ENCODE measurements around the gene NECTIN2. TPM values are rescaled to one million over a fixed set of nuclear protein-coding genes. Genes with fewer than 3 reads are reported as not detected.
"Not testable (repeated sequence)": the region's sequence is repeated elsewhere in the genome, so short reads cannot be mapped to it uniquely, and the experiment has no call there.

The NECTIN2 gene
- total RNA-seq, 1 donor from 2014 or later = 0.44 TPM

GRCh38 chr19:44908074-44908835 lies 62.2 kb downstream of the NECTIN2 start:
- Mint-ChIP-seq H3K27me3 (peaks cover 24% of the 10 kb centered on the region), H3K27ac (no peak overlapping the region)

GRCh38 chr19:44908836-44909261 lies 62.8 kb downstream of the NECTIN2 start:
- H3K4me1 Mint-ChIP-seq = peaks cover 10% of the 10 kb centered on the region
- H3K4me3 Mint-ChIP-seq = no peak overlapping the region
- intact Hi-C loops (cut with micrococcal nuclease) = no loop called here
- no peak for DNase-seq
- H3K27me3 Mint-ChIP-seq = peaks cover 27% of the 10 kb centered on the region
- H3K9me3 Mint-ChIP-seq = no peaks in the 10 kb centered on the region
- H3K27ac Mint-ChIP-seq = no peak overlapping the region
- peaks cover 3% of the 10 kb centered on the region for H3K36me3 Mint-ChIP-seq (ENCODE audit: low read depth)

More at GRCh38 chr19:44908074-44908835, 62.2 kb downstream of the NECTIN2 start:
- Mint-ChIP-seq H3K36me3 (ENCODE audit: low read depth) (peaks cover 7% of the 10 kb centered on the region), H3K4me3 (no peak overlapping the region), H3K9me3 (no peaks in the 10 kb centered on the region), H3K4me1 (peaks cover 10% of the 10 kb centered on the region)
- intact Hi-C loops (cut with micrococcal nuclease) = no loop called here
- no peak for DNase-seq

DNA sequence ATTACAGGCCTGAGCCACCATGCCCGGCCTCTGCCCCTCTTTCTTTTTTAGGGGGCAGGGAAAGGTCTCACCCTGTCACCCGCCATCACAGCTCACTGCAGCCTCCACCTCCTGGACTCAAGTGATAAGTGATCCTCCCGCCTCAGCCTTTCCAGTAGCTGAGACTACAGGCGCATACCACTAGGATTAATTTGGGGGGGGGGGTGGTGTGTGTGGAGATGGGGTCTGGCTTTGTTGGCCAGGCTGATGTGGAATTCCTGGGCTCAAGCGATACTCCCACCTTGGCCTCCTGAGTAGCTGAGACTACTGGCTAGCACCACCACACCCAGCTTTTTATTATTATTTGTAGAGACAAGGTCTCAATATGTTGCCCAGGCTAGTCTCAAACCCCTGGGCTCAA lies 63.7 kb downstream of the NECTIN2 start:
- H3K36me3 Mint-ChIP-seq (ENCODE audit: low read depth) = no peaks in the 10 kb centered on the region
- no peak overlapping the region for H3K27ac Mint-ChIP-seq
- H3K4me3 Mint-ChIP-seq = no peak overlapping the region
- DNase-seq = no peak
- peaks cover 19% of the 10 kb centered on the region for H3K4me1 Mint-ChIP-seq
- H3K27me3 Mint-ChIP-seq = peaks cover 32% of the 10 kb centered on the region
- intact Hi-C loops (cut with micrococcal nuclease) = no loop called here
- H3K9me3 Mint-ChIP-seq = no peaks in the 10 kb centered on the region

DNA sequence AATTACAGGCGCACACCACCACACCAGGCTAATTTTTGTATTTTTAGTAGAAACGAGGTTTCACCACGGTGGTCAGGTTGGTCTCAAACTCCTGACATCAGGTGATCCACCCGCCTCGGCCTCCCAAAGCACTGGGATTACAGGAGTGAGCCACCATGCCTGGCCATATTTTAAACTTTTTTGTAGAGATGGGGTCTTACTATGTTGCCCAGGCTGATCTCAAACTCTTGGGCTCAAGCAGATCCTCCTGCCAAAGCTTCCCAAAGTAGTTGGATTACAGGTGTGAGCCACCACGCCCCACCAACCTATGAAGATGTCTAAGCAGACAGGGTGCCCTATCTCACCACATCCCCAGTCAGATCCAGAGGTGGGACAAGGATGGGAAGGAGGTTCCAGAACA lies 65.8 kb downstream of the NECTIN2 start:
- H3K36me3 Mint-ChIP-seq (ENCODE audit: low read depth); H3K27ac Mint-ChIP-seq; H3K4me3 Mint-ChIP-seq; intact Hi-C loops (cut with micrococcal nuclease); DNase-seq; H3K9me3 Mint-ChIP-seq: not testable (repeated sequence)
- Mint-ChIP-seq H3K4me1 (peaks cover 15% of the 10 kb centered on the region), H3K27me3 (peaks cover 20% of the 10 kb centered on the region)

DNA sequence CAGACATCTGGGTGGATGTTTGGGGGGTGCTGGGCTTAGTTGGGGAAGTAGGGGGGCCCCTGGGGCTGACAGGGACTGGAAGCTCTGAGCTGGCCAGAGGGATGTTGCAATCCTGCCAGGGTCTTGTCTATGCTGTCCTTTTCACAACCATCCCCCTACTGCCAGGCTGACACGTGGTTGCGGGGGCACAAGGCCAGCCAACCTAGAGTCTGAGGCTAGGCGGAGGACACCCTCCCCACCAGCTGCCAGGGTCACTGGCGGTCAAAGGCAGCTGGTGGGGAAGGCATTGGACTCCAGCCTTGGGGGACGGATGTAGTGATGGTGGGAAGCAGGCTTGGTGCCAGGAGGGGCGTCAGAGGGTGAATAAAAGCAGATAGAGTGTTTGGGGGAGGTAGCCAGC lies 66.8 kb downstream of the NECTIN2 start:
- no peaks in the 10 kb centered on the region for H3K36me3 Mint-ChIP-seq (ENCODE audit: low read depth)
- H3K9me3 Mint-ChIP-seq = no peaks in the 10 kb centered on the region
- no peak for DNase-seq
- H3K4me1 Mint-ChIP-seq = peaks cover 15% of the 10 kb centered on the region
- H3K27ac Mint-ChIP-seq = no peak overlapping the region
- intact Hi-C loops (cut with micrococcal nuclease) = no loop called here
- H3K4me3 Mint-ChIP-seq = no peak overlapping the region
- H3K27me3 Mint-ChIP-seq = peaks cover 19% of the 10 kb centered on the region

GRCh38 chr19:44913512-44914432 lies 67.7 kb downstream of the NECTIN2 start:
- intact Hi-C loops (cut with micrococcal nuclease); H3K9me3 Mint-ChIP-seq; H3K36me3 Mint-ChIP-seq (ENCODE audit: low read depth); DNase-seq: not testable (repeated sequence)
- Mint-ChIP-seq H3K27me3 (peaks cover 18% of the 10 kb centered on the region), H3K4me1 (peaks cover 15% of the 10 kb centered on the region), H3K27ac (peak overlapping the region; percentile 95), H3K4me3 (peak overlapping the region; percentile 97)

DNA sequence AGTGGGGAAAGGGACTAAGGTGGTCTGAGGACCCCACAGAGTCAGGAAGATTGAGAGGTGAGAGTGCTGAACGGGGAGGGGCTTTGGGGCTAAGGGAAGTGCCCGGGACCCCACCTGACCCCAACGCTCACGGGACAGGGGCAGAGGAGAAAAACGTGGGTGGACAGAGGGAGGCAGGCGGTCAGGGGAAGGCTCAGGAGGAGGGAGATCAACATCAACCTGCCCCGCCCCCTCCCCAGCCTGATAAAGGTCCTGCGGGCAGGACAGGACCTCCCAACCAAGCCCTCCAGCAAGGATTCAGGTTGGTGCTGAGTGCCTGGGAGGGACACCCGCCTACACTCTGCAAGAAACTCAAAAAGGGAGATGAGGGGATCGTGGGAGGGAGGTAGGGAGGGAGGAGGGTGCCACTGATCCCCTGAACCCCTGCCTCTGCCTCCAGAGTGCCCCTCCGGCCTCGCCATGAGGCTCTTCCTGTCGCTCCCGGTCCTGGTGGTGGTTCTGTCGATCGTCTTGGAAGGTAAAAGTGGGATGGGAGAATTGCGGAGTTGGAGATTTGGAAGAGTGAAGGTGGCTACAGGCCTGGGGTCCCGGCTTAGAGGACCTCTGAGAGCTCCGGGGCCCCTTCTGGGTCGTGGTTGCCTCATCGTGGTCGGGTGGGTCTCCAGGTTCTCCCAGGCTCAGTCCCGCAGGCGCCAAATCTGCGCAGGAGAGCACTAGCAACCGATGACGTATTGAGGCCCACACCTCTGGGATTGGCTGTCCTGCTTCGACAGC lies 68.5 kb downstream of the NECTIN2 start, which contains the start of gene APOC1:
APOC1 (plus strand) TSS at position 176 of the 774 bp plus-strand sequence; CDS start at position 460, 284 bp downstream.
- H3K9me3 Mint-ChIP-seq; H3K36me3 Mint-ChIP-seq (ENCODE audit: low read depth); intact Hi-C loops (cut with micrococcal nuclease): not testable (repeated sequence)
- H3K27ac Mint-ChIP-seq = peak within 1 kb of the TSS; percentile 95
- H3K4me3 Mint-ChIP-seq = peak within 1 kb of the TSS; percentile 97
- DNase-seq = peak; percentile 94
- peaks cover 18% of the 10 kb centered on the region for H3K27me3 Mint-ChIP-seq
- H3K4me1 Mint-ChIP-seq = peaks cover 15% of the 10 kb centered on the region

DNA sequence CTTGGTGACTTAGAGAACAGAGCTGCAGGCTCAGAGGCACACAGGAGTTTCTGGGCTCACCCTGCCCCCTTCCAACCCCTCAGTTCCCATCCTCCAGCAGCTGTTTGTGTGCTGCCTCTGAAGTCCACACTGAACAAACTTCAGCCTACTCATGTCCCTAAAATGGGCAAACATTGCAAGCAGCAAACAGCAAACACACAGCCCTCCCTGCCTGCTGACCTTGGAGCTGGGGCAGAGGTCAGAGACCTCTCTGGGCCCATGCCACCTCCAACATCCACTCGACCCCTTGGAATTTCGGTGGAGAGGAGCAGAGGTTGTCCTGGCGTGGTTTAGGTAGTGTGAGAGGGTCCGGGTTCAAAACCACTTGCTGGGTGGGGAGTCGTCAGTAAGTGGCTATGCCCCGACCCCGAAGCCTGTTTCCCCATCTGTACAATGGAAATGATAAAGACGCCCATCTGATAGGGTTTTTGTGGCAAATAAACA lies 78.2 kb downstream of the NECTIN2 start:
- Mint-ChIP-seq H3K27me3 (peaks cover 15% of the 10 kb centered on the region), H3K36me3 (ENCODE audit: low read depth) (no peaks in the 10 kb centered on the region), H3K4me1 (peaks cover 7% of the 10 kb centered on the region), H3K9me3 (no peaks in the 10 kb centered on the region), H3K4me3 (no peak overlapping the region), H3K27ac (no peak overlapping the region)
- intact Hi-C loops (cut with micrococcal nuclease) = no loop called here
- no peak for DNase-seq

- Mint-ChIP-seq H3K4me3 (no peak overlapping the region), H3K36me3 (ENCODE audit: low read depth) (no peaks in the 10 kb centered on the region), H3K4me1 (peaks cover 7% of the 10 kb centered on the region), H3K27ac (no peak overlapping the region), H3K9me3 (no peaks in the 10 kb centered on the region), H3K27me3 (peaks cover 15% of the 10 kb centered on the region)
- intact Hi-C loops (cut with micrococcal nuclease) = no loop called here
- DNase-seq = no peak
Measured at GRCh38 chr19:44925114-44925891, 79.2 kb downstream of the NECTIN2 start.

DNA sequence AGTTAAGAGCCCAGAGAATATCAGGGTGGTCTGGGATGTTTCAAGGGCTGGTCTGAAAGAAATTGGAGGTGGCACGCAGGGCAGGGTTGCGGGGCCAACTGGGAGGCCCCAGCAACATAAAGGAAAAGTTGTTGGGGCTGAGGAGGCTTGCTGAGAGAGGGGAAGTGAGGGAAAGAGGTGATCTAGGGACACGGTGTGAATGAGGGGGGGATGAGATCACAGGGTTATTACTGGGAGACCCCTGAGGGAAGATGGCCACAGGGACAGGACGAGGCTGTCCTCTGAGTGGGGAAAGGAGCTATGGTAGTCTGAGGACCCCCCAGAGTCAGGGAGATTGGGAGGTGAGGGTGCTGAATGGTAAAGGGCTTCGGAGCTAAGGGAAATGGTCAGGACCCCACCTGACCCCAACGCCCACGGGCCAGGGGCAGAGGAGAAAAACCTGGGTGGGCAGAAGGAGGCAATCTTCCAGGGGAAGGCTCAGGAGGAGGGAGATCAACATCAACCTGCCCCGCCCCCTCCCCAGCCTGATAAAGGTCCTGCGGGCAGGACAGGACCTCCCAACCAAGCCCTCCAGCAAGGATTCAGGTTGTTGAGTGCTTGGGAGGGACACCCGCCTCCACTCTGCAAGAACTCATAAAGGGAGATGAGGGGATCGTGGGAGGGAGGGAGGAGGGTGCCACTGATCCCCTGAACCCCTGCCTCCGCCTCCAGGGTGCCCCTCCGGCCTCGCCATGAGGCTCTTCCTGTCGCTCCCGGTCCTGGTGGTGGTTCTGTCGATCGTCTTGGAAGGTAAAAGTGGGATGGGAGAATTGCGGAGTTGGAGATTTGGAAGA lies 80.4 kb downstream of the NECTIN2 start:
- H3K4me1 Mint-ChIP-seq; intact Hi-C loops (cut with micrococcal nuclease); DNase-seq; H3K36me3 Mint-ChIP-seq (ENCODE audit: low read depth); H3K9me3 Mint-ChIP-seq: not testable (repeated sequence)
- peaks cover 15% of the 10 kb centered on the region for H3K27me3 Mint-ChIP-seq
- peak overlapping the region; percentile 69 for H3K27ac Mint-ChIP-seq
- peak overlapping the region; percentile 74 for H3K4me3 Mint-ChIP-seq

DNA sequence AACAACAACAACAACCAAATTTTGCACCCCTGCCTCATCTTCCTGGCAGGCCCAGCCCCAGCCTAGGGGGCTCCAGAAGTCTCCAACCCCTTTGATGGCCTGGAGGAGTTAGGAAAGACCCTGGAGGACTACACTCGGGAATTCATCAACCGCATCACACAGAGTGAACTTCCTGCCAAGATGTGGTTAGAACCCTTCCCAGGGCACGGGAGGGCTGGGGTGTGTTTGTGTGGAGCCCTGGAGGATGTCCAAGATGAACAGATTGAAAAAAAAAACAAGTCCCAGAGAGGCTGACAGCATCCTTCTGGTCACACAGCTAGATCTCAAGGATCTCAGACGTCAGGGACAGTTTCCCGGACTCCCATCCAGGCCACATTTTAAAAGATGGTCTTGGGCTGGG lies 81.6 kb downstream of the NECTIN2 start:
- Mint-ChIP-seq H3K4me1 (peaks cover 7% of the 10 kb centered on the region), H3K27ac (no peak overlapping the region), H3K9me3 (no peaks in the 10 kb centered on the region), H3K4me3 (no peak overlapping the region), H3K27me3 (peaks cover 15% of the 10 kb centered on the region), H3K36me3 (ENCODE audit: low read depth) (no peaks in the 10 kb centered on the region)
- DNase-seq = no peak
- intact Hi-C loops (cut with micrococcal nuclease) = no loop called here

DNA sequence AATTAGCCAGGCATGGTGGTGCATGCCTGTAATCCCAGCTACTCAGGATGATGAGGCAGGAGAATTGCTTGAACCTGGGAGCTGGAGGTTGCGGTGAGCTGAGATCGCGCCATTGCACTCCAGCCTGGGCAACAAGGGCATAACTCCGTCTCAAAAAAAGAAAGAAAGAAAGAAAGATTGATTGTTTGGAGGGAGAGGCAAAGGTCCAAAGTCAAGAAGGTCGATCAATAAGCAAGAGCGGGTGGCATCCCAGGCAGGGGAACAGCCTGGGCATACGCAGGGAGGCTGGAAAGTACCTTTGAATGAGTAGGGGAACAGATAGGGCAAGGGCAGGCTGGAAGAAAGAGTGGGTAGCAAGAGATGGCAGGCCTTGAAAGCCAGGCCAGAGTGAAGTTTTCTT lies 84.0 kb downstream of the NECTIN2 start:
- no peak for DNase-seq
- Mint-ChIP-seq H3K9me3 (no peaks in the 10 kb centered on the region), H3K4me1 (peaks cover 7% of the 10 kb centered on the region), H3K4me3 (no peak overlapping the region), H3K27ac (no peak overlapping the region), H3K36me3 (ENCODE audit: low read depth) (no peaks in the 10 kb centered on the region), H3K27me3 (peaks cover 14% of the 10 kb centered on the region)
- intact Hi-C loops (cut with micrococcal nuclease) = no loop called here
